Tibial artery (tissue), 4 donors: ENCODE results near the gene FAM200C.
A peak's percentile ranks its signal among the peaks of the same experiment; 100 is the strongest.

ENCODE experiments used
- DNase-seq, 2 donors: peaks; one replicate each; pipeline ENCODE4 v3.0.0-alpha.2; 2019
- H3K27ac ChIP-seq, 2 donors: fragments of 200-600 bp; sonication (generic) in 1 of 2; 1 replicate in 1 of 2; 2 replicates in 1 of 2; pipeline ENCODE4 v1.5.1; 2018 to 2019; ENCODE audit warnings: mild to moderate bottlenecking in 1 of 2
- H3K27me3 ChIP-seq, 2 donors: fragments of 200-600 bp; sonication (generic) in 1 of 2; one replicate each; pipeline versions ENCODE4 v1.5.1 to v1.6.0; 2016 to 2019
- H3K36me3 ChIP-seq, 3 donors: fragments of 200-600 bp; sonication (generic) in 2 of 3; one replicate each; pipeline ENCODE4 v1.5.1; 2016 to 2019; ENCODE audit warnings: mild to moderate bottlenecking in 2 of 3
- H3K4me1 ChIP-seq, 4 donors: fragments of 200-600 bp; sonication (generic) in 2 of 4; 1 replicate in 3 of 4; 2 replicates in 1 of 4; pipeline ENCODE4 v1.5.1; 2016 to 2019
- H3K4me3 ChIP-seq, 2 donors: fragments of 200-600 bp; sonication (generic) in 1 of 2; 1 replicate in 1 of 2; 2 replicates in 1 of 2; pipeline ENCODE4 v1.5.1; 2018 to 2019; ENCODE audit warnings: mild to moderate bottlenecking in 2 of 2
- H3K9me3 ChIP-seq, 3 donors: fragments of 200-600 bp; sonication (generic) in 1 of 3; one replicate each; pipeline ENCODE4 v1.5.1; 2016 to 2019
- intact Hi-C: fragments of 100-400 bp; cut with DNase I; formaldehyde crosslinking; loops from one replicate; pipeline ENCODE4 v1.15.0; 2023; ENCODE audit warnings: low total_unique reads
- TF ChIP-seq, protein P1 (sequence below), 2 experiments: fragments of 200-600 bp in 1 of 2; fragments of 450-650 bp in 1 of 2; IDR thresholded peaks; one replicate each; pipeline ENCODE4 v1.5.1; 2017 to 2019; ENCODE audit warnings: antibody characterized with exemption in 2 of 2, mild to moderate bottlenecking in 1 of 2, moderate library complexity in 1 of 2

FAM200C gene

DNA sequence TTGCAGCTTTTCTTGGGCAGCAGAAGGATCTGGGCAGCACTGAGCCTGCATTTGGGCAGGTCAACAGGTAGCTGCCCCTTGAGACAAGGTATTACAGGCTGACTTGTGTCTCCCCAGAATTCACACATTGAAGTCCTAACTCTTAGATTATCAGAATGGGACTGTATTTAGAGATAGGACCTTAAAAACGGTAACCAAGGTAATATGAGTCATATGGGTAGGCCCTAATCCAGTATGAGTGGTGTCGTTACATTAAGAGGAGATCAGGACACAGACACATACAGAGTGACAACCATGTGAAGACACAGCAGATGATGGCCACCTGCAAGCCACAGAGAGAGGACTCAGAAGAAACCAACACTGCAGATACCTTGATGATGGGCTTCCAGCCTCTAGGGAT is 32.6 kb downstream of the FAM200C start:
- H3K27ac ChIP-seq: no peak overlapping the region
- H3K36me3 ChIP-seq: no peaks in the 10 kb centered on the region
- TF ChIP-seq, protein P1, sequence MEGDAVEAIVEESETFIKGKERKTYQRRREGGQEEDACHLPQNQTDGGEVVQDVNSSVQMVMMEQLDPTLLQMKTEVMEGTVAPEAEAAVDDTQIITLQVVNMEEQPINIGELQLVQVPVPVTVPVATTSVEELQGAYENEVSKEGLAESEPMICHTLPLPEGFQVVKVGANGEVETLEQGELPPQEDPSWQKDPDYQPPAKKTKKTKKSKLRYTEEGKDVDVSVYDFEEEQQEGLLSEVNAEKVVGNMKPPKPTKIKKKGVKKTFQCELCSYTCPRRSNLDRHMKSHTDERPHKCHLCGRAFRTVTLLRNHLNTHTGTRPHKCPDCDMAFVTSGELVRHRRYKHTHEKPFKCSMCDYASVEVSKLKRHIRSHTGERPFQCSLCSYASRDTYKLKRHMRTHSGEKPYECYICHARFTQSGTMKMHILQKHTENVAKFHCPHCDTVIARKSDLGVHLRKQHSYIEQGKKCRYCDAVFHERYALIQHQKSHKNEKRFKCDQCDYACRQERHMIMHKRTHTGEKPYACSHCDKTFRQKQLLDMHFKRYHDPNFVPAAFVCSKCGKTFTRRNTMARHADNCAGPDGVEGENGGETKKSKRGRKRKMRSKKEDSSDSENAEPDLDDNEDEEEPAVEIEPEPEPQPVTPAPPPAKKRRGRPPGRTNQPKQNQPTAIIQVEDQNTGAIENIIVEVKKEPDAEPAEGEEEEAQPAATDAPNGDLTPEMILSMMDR (IDR thresholded peaks at IDR 0.05): no peak
- no peak overlapping the region for H3K4me3 ChIP-seq
- no peak for DNase-seq
- H3K27me3 ChIP-seq: no peaks in the 10 kb centered on the region
- H3K9me3 ChIP-seq: no peaks in the 10 kb centered on the region
- intact Hi-C loops: no loop called here
- peaks cover 0 to 27% (median 15%) of the 10 kb centered on the region in 4 donors for H3K4me1 ChIP-seq

DNA sequence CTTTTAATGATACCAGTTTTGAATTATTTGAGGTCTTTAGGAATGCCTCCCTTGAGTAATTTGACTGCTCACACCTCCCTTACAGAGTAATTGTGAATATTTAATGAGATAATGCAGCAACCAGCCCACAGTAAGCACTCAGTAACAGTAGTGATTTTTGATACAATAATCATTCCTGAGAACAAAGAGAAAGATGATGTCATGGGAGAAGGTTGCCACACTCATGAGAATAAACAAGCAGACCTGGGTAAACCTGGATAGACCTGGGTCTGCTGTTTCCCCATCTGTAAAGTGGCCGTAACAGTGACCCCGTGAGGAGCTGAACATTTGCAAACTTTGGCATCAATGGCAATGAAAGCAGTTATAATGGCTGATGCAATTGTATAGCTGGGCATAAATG is 33.6 kb downstream of the FAM200C start:
- H3K4me1 ChIP-seq: peaks cover 0 to 34% (median 18%) of the 10 kb centered on the region in 4 donors
- no peaks in the 10 kb centered on the region for H3K36me3 ChIP-seq
- DNase-seq: no peak
- no peaks in the 10 kb centered on the region for H3K27me3 ChIP-seq
- no peak overlapping the region for H3K27ac ChIP-seq
- TF ChIP-seq, protein P1 (IDR thresholded peaks at IDR 0.05): no peak
- no peaks in the 10 kb centered on the region for H3K9me3 ChIP-seq
- intact Hi-C loops: no loop called here
- no peak overlapping the region for H3K4me3 ChIP-seq

DNA sequence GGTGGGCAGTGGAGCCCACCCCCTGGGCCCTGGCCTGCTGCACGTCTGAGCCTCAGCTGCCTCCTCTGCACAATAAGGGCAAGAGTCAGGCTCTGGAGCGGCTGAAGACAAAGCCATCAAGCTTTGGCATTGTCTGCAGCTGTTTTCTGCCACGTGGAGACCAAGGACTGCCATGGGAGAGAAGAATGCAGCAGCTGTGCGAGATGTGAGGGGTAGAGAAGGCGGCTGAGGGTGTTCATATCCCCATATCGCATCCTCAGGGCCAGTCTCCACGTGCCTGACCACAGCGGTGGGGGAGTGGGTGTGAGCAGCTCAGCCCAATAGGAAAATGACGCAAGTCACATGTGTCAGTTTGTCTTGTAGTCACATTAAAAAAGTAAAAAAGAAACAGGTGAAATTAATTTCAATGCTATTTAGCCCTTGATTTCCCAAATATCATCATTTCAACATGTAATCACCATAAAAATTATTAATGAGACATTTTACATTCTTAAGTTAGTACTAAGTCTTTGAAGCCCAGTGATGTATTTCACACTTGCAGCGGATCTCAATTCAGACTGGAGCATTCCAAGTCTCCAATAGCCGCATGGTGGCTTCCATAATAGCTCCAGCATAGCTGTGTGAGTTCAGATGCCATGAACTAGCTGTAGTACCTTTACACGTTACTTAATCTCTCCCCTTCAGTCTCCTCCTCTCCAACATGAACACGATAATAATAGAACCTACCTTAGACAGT is 36.0 kb downstream of the FAM200C start:
- intact Hi-C loops: no loop called here
- DNase-seq: no peak

DNA sequence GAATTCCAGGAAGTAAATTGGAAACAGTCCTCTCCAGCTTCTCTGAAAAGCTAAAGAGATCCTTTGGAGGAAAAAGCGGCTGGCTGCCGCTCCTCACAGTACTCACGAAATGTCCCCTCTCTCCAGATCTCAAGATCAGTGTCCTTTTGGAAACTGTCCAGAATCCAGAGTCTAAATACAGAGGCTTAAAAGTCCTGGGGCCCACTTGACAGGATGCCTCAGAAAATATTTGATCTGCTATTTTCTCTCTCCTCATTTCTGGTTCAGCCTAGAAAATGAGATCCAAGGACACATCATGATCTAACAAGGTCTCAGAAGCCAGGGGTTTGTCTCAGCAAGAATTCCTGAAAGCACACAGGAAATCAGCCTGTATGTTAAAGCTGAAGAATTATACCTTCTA is 36.6 kb downstream of the FAM200C start:
- Histone ChIP-seq H3K9me3 (no peaks in the 10 kb centered on the region), H3K4me3 (no peak overlapping the region), H3K36me3 (no peaks in the 10 kb centered on the region), H3K27me3 (no peaks in the 10 kb centered on the region), H3K27ac (peak overlapping the region; percentile 77), H3K4me1 (peaks cover 0 to 52% (median 38%) of the 10 kb centered on the region in 4 donors)
- no peak for DNase-seq
- TF ChIP-seq, protein P1 (IDR thresholded peaks at IDR 0.05): no peak
- intact Hi-C loops: no loop called here

More for the DNA sequence above, 36.0 kb downstream of the FAM200C start:
- Histone ChIP-seq H3K36me3 (no peaks in the 10 kb centered on the region), H3K4me1 (peaks cover 0 to 46% (median 32%) of the 10 kb centered on the region in 4 donors), H3K27ac (peak overlapping the region; percentile 77), H3K4me3 (no peak overlapping the region), H3K27me3 (no peaks in the 10 kb centered on the region), H3K9me3 (no peaks in the 10 kb centered on the region)
- TF ChIP-seq, protein P1 (IDR thresholded peaks at IDR 0.05): no peak

DNA sequence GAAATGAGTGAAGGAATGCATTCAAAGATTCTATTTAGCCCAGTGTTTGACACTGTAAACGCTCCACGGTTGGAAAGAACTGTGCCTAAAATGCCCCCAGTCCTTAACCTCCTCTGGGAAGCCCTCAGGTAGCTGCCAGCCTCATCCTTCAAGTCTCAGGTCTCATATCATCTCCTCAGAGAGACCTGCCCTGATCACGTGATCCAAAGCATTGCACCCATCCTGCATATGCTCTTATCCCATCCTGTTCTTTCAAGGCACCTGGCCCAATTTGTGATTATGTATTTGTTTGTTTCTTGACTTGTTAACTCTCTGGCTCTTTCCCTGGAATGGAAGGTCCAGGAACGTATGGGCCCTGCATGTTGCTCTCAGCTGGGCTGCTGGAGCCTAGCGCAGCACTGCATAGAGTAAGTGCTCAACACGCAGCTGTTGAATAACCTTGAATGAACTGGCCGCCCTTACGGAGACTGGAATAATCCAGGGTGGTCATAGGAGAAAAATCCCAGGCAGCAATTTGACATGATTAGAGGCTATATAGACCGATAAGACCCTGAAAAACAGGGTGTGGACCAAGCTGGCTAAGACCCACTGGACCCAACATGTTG is 38.1 kb downstream of the FAM200C start:
- Histone ChIP-seq H3K4me3 (no peak overlapping the region), H3K4me1 (peaks cover 0 to 67% (median 50%) of the 10 kb centered on the region in 4 donors), H3K9me3 (no peaks in the 10 kb centered on the region), H3K27me3 (no peaks in the 10 kb centered on the region), H3K36me3 (no peaks in the 10 kb centered on the region), H3K27ac (peak overlapping the region; percentile 77)
- no peak for DNase-seq
- TF ChIP-seq, protein P1 (IDR thresholded peaks at IDR 0.05): no peak
- intact Hi-C loops: no loop called here
